ENCODE measurements around the gene ANO2.
A peak's percentile ranks its signal among the peaks of the same experiment; 100 is the strongest.

Gene ANO2

DNA sequence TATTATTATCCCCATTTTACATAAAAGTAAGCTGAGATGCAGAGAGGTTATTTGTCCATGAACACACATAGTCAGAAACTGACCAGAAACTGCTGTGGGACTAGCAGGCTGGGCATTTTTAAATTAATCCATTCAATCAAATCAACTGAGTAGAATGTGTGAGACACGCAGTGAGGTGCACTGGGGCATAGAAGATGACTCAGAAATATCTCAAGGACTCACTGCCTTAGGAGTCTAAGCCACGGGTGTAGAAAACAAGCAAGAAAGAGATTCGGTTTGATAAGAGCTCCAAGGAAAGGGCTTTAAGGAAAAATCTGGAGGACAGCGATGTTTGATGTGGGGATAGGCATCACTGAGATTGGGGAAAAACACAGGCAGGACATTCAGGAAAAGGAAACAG, 127.8 kb downstream of the ANO2 start:
- TF ChIP-seq, protein P1, sequence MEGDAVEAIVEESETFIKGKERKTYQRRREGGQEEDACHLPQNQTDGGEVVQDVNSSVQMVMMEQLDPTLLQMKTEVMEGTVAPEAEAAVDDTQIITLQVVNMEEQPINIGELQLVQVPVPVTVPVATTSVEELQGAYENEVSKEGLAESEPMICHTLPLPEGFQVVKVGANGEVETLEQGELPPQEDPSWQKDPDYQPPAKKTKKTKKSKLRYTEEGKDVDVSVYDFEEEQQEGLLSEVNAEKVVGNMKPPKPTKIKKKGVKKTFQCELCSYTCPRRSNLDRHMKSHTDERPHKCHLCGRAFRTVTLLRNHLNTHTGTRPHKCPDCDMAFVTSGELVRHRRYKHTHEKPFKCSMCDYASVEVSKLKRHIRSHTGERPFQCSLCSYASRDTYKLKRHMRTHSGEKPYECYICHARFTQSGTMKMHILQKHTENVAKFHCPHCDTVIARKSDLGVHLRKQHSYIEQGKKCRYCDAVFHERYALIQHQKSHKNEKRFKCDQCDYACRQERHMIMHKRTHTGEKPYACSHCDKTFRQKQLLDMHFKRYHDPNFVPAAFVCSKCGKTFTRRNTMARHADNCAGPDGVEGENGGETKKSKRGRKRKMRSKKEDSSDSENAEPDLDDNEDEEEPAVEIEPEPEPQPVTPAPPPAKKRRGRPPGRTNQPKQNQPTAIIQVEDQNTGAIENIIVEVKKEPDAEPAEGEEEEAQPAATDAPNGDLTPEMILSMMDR (conservative IDR thresholded peaks at IDR 0.05; ENCODE audit: low read depth, low read length) = no peak
- H3K4me3 ChIP-seq (ENCODE audit: low read length) = no peak overlapping the region
- DNase-seq (ENCODE audit: low read depth) = no peak

DNA sequence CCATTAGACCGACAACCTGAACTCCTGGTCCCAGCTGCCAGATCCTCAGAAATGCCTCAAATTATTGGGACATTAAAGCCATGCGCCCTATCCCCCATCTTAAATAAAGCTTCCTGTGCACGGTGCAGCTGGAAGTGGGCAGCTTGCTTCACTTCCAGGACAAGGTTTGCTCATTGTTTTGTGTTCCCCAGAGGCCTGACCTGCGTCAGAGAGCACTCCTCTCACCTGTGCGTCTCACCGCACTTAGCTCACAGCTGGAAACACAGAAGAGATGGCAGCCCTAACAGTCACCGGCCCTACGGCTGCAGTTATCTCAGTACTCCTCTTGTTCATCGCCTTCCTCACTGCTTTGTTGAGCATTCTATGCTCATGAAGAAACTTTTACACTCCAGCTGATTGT, 135.5 kb downstream of the ANO2 start:
- TF ChIP-seq, protein P1 (conservative IDR thresholded peaks at IDR 0.05; ENCODE audit: low read depth, low read length) = no peak
- no peak for DNase-seq (ENCODE audit: low read depth)
- no peak overlapping the region for H3K4me3 ChIP-seq (ENCODE audit: low read length)

DNA sequence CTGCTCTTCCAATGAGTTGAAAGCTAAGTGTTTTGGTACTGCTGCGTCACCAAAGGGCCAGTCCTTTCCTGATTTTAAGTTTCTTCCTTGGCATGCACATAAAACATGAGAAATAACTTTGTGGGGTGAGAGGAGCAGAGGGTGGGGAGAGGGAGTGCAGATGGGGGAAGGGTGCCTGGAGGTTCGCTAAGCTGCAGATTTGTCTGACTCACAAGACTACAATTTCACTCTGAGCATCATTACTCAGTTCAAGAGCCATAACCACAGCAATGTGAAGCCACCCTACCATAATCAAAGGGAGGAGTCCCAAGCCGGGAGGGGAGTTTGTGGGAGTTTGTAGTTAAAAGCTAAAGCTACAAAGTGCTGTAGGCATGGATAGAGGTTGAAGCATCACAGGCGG, 136.1 kb downstream of the ANO2 start:
- H3K4me3 ChIP-seq (ENCODE audit: low read length) = no peak overlapping the region
- TF ChIP-seq, protein P1 (conservative IDR thresholded peaks at IDR 0.05; ENCODE audit: low read depth, low read length) = no peak
- DNase-seq (ENCODE audit: low read depth) = peak; percentile 62

DNA sequence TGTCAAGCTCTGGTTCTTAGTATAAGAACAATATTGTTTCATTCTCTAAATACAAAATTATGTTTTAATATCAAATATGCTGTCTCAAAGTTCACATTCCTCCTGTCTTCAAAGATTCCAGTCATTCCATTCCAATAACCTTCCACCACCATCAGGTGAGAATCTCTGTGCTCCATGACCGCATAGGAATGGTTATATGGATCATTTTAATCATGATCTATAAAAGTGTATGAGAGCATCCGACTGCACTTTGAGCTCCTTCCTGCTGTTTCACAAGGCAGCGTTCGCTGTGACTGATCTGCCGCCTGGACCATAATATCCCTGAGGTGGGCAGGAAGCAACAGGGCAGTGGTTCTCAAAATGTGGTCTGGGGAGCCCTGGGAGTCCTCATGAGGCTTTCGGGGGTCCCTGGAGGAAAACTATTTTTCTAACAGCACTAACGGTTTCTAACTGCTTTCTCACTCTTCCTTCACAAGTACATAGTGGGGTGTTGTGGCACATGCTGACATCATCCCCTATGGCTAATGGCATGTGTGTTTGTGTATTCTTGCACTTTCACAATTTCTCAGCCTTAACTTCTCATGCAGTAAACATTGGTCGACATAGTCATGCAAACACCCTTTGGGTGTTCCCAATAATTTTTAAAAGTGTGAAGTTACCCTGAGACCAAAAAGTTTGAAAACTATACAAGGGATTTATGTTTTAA, 137.4 kb downstream of the ANO2 start:
- TF ChIP-seq, protein P1 (conservative IDR thresholded peaks at IDR 0.05; ENCODE audit: low read depth, low read length) = no peak
- H3K4me3 ChIP-seq (ENCODE audit: low read length) = no peak overlapping the region
- DNase-seq (ENCODE audit: low read depth) = no peak

DNA sequence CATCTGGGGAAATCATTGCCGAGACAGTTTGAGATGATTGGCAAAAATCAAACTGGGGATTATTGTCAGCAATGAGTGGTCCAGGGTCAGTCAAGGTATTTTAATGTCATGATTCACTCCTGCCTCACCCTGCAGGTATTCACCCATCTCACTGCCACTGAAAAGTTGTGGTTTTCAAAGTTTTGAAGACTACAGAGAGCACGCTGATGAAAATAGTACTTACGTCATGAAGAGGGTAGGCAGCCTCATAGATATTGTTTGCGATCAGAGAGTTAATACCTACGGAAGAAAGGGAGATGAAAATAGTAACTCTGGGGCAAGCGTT, 138.0 kb downstream of the ANO2 start:
- H3K4me3 ChIP-seq (ENCODE audit: low read length) = no peak overlapping the region
- peak; percentile 20 for DNase-seq (ENCODE audit: low read depth)
- TF ChIP-seq, protein P1 (conservative IDR thresholded peaks at IDR 0.05; ENCODE audit: low read depth, low read length) = no peak

DNA sequence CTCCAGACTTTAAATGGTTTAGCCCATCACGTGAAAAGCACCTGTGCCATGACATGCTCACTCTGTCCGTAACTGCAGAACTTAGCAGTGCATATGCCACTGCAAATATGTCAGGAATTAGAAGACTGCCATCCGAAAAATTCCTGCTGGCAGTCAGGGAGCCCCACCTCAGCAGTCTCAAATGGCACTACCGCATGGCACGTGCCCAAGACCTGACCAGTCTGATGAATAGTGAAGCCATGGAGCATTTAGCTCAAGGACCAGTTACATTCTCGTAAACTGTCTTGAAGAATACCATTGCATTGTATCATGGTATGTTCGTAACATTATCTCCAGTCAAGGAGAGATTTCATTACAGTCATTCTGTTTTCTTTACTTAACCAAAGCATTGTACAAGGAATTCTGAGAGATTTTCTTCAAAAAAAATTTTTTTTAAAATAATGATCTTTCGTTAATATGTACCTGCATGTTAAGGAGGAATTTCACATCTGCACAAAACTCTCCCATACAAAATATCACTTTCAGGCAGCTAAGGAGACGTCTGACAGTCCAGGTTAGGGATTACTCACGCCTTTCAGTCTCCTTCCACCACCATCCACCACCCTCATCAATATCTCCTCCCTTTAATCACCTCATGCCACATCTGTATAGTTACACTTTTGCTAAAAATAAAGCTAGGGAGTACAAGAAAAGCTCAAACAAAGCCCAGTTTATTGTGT, 138.5 kb downstream of the ANO2 start:
- no peak overlapping the region for H3K4me3 ChIP-seq (ENCODE audit: low read length)
- peak; percentile 32 for DNase-seq (ENCODE audit: low read depth)
- TF ChIP-seq, protein P1 (conservative IDR thresholded peaks at IDR 0.05; ENCODE audit: low read depth, low read length) = no peak

DNA sequence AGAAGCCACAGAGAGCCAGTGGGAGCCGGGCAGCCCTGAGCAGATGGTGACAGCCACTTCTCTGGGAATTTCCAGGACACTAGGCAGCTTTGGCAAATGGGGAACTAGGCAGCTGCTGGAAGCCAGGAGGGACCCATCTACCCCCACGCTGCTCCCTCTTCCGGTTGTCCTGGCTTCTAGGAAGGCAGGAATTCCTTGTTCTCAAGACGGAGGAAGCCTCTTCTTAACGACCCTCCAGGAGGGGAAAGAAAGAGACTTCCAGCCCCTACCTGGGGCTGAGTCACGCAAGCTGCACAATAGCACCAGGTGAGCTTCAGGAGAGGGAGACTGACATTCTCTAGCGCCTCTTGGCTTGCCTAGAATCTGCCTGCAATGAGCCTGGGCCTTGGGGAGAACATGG, 141.5 kb downstream of the ANO2 start:
- H3K4me3 ChIP-seq (ENCODE audit: low read length) = no peak overlapping the region
- no peak for DNase-seq (ENCODE audit: low read depth)
- TF ChIP-seq, protein P1 (conservative IDR thresholded peaks at IDR 0.05; ENCODE audit: low read depth, low read length) = no peak
